GM12892 (cell line): ENCODE data around the gene TPRKB.

Source experiments
- POLR2AphosphoS5 ChIP-seq: IDR thresholded peaks from 2 replicates; pipeline ENCODE4 v1.6.1; 2011; ENCODE audit warnings: low read depth, low read length, control low read depth
- TAF1 ChIP-seq: IDR thresholded peaks from 2 replicates; pipeline ENCODE4 v1.6.1; 2011; ENCODE audit warnings: low read depth, mild to moderate bottlenecking, control low read depth, low read length, borderline replicate concordance

DNA sequence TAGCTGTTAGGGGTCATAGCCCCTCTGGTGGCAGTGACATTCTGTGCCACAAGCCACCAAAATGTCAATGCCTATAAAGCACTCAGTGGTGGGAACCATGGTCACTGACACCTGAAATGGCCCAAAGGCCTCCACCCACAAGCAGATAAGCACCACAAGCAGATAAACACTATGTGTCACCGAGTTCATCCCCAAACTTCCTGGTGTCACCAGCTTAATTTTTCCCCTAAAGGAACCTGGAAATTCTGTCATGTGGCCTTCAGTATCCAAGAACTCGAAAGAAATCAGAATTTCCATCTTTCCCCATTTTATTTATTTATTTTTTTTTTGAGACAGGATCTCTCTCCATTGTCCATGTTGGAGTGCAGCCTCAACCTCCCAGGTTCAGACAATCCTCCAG lies 3.6 kb upstream of the TPRKB start:
- no peak for TF ChIP-seq TAF1
- no peak for TF ChIP-seq POLR2AphosphoS5
